Measurements from ENCODE around the gene SIRPB1. TPM values are rescaled to one million over a fixed set of nuclear protein-coding genes. Genes with fewer than 3 reads are reported as not detected.

The SIRPB1 gene
- total and polyA plus RNA-seq, 10 of the 15 experiments (the other 5 are each of a cell fraction or from before 2014, with no cell fraction given): 3.4 to 33.8 (median 14.1) TPM

- TF ChIP-seq CEBPZ (IDR thresholded peaks at IDR 0.05; ENCODE audit: low read depth, low read length) (no peak), SP1 (IDR thresholded peaks at IDR 0.05; ENCODE audit: low read depth, low read length) (no peak), ZNF207 (IDR thresholded peaks at IDR 0.05; ENCODE audit: borderline replicate concordance) (no peak)
Observed at GRCh38 chr20:1622450-1622849, 2.6 kb upstream of the SIRPB1 start (continued).

GRCh38 chr20:1621316-1621715, 1.5 kb upstream of the SIRPB1 start:
- 17% methylated on average over 1 of the region's 1 CpG for WGBS (ENCODE audit: insufficient coverage, insufficient replicate concordance, low lambda C conversion rate, missing lambda C conversion rate)
- ChIA-PET CTCF (no interaction called here), SMC1A (ENCODE audit: uncharacterized antibody, unreplicated experiment) (interaction anchor here (1.9 kb wide), 1 partner anchor 10 kb away, joined by 5 read pairs; no protein-coding TSS in a partner anchor), POLR2A (no interaction called here), RAD21 (ENCODE audit: unreplicated experiment) (no interaction called here)
- no peaks in the 10 kb centered on the region for H3K27me3 ChIP-seq (replicated peaks in 1 of 2; ENCODE audit: control insufficient read depth in 2 of 2, insufficient read depth in 2 of 2, low read length in 1 of 2)
- no peak overlapping the region for H3K4me2 ChIP-seq (ENCODE audit: control insufficient read depth, insufficient read depth)
- no peak overlapping the region for H3K4me3 ChIP-seq
- H3K36me3 ChIP-seq (ENCODE audit: control insufficient read depth in 2 of 2, insufficient read depth in 2 of 2, low read length in 1 of 2): no peaks in the 10 kb centered on the region; a peak in 1 of 4 replicates
- intact Hi-C loops (cut with micrococcal nuclease; ENCODE audit: unreplicated experiment) (loop anchor here (5.0 kb wide), 1 partner anchor 111 kb away; no protein-coding TSS in a partner anchor), in situ Hi-C loops (cut with MboI) (no loop called here)
- peaks cover 5% of the 10 kb centered on the region; the same call in 2 of the 3 replicates for H3K9me3 ChIP-seq (replicated peaks; ENCODE audit: control insufficient read depth, insufficient read depth, low read length)
- H3K4me1 ChIP-seq (ENCODE audit: control insufficient read depth, insufficient read depth, low read length): peaks cover 29% of the 10 kb centered on the region
- FAIRE-seq (no peak), DNase-seq (ENCODE audit: low read depth, low spot score) (no peak), ATAC-seq (no peak)
- H3K79me2 ChIP-seq (ENCODE audit: control insufficient read depth, insufficient read depth, low read length): no peaks in the 10 kb centered on the region; the same call in 1 of the 2 replicates
- no peak overlapping the region for H3K27ac ChIP-seq (ENCODE audit: control insufficient read depth, insufficient read depth)
- H2AFZ ChIP-seq (ENCODE audit: control insufficient read depth, low read depth, low read length): no peak overlapping the region
- H4K20me1 ChIP-seq (ENCODE audit: control insufficient read depth, insufficient read depth): no peaks in the 10 kb centered on the region
- no TSS peak for BruUV-seq (replicated peaks)
- TF ChIP-seq E4F1 (IDR thresholded peaks at IDR 0.05; ENCODE audit: borderline replicate concordance, partially characterized antibody): no peak
- TF ChIP-seq HDAC2 (IDR thresholded peaks at IDR 0.05): no peak
- no peak overlapping the region for H3K9ac ChIP-seq (ENCODE audit: control insufficient read depth, insufficient read depth, low read length)
